Osteoblast (primary cell): ENCODE measurements around the gene TAGAP. TPM values are rescaled to one million over a fixed set of nuclear protein-coding genes. Genes with fewer than 3 reads are reported as not detected.
A peak's percentile ranks its signal among the peaks of the same experiment; 100 is the strongest.

Experiments
- DNase-seq: peaks from one replicate; pipeline ENCODE4 v3.0.0; 2011; ENCODE audit warnings: low spot score, mixed read lengths; ENCODE audit not compliant: insufficient read length; ENCODE audit errors: missing footprints
- H2AFZ ChIP-seq: 2 replicates; pipeline ENCODE4 v1.6.0; 2011; ENCODE audit warnings: mild to moderate bottlenecking, low read length
- H3K27ac ChIP-seq: 2 replicates; pipeline ENCODE4 v1.5.1; 2011; ENCODE audit warnings: mild to moderate bottlenecking, low read depth, low read length, moderate library complexity
- H3K27me3 ChIP-seq: 2 replicates; pipeline ENCODE4 v1.6.0; 2012; ENCODE audit warnings: mild to moderate bottlenecking, control low read depth, inconsistent platforms, low read length, moderate library complexity; ENCODE audit not compliant: insufficient read depth
- H3K36me3 ChIP-seq: 2 replicates; pipeline ENCODE4 v1.5.1; 2011; ENCODE audit warnings: mild to moderate bottlenecking, low read length, control low read depth, moderate library complexity; ENCODE audit not compliant: insufficient read depth
- H3K4me1 ChIP-seq: 2 replicates; pipeline ENCODE4 v1.5.1; 2011; ENCODE audit warnings: mild to moderate bottlenecking, low read length, control low read depth, moderate library complexity; ENCODE audit not compliant: insufficient read depth
- H3K4me2 ChIP-seq: 2 replicates; pipeline ENCODE4 v1.6.0; 2011; ENCODE audit warnings: mild to moderate bottlenecking, low read length; ENCODE audit not compliant: insufficient read depth
- H3K4me3 ChIP-seq: fragments of 200-600 bp; sonication (generic); 3 replicates; pipeline ENCODE4 v1.5.1; 2012; ENCODE audit warnings: mild to moderate bottlenecking, low read length, inconsistent platforms; ENCODE audit not compliant: insufficient read depth
- H3K79me2 ChIP-seq: 2 replicates; pipeline ENCODE4 v1.6.0; 2012; ENCODE audit warnings: mild to moderate bottlenecking, low read length, control low read depth, inconsistent platforms; ENCODE audit not compliant: insufficient read depth
- H3K9me3 ChIP-seq: 2 replicates; pipeline ENCODE4 v1.5.1; 2011; ENCODE audit warnings: low read depth, low read length, control low read depth
- H4K20me1 ChIP-seq: 2 replicates; pipeline ENCODE4 v1.6.0; 2012; ENCODE audit warnings: mild to moderate bottlenecking, low read length, control low read depth; ENCODE audit not compliant: insufficient read depth
- total RNA-seq: library from RNA; depleted of rRNA; stranded (reverse); fragments of >200 nt; gene quantifications from 2 replicates; pipeline ENCODE4 v1.2.3, GENCODE V29; 2012
- TF ChIP-seq, protein P1 (sequence below): IDR thresholded peaks from 2 replicates; pipeline ENCODE4 v1.5.1; 2011; ENCODE audit warnings: mild to moderate bottlenecking, low read depth, low read length, moderate library complexity; ENCODE audit errors: extremely low read depth

TAGAP gene
- total RNA-seq, 1 donor = not detected

DNA sequence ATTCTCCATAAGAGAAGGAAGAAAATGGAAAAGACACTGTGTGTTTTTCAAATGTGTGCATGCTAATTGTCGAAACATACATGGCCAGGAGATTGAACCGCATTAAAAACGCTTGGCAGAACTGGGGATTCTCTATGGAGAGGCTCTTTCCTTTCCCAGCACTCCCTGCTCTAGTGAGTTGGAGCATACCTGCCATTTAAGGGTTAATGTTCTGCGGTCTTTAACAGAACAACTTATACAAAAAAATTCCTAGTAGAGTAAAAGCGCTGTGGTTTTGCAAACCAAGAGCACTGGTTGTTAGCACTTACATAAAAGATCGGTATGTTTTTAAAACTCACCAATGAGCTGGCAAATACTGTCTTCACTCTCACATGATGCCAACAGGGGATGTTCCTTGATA lies 1.5 kb downstream of the TAGAP start:
- Histone ChIP-seq H3K36me3 (no peaks in the 10 kb centered on the region), H3K9me3 (no peaks in the 10 kb centered on the region), H3K4me3 (no peak overlapping the region), H2AFZ (no peak overlapping the region), H3K27me3 (peaks cover 41% of the 10 kb centered on the region), H3K79me2 (no peaks in the 10 kb centered on the region), H3K27ac (no peak overlapping the region), H3K4me1 (peaks cover 6% of the 10 kb centered on the region), H4K20me1 (no peaks in the 10 kb centered on the region), H3K4me2 (no peak overlapping the region)
- no peak for DNase-seq
- TF ChIP-seq, protein P1, sequence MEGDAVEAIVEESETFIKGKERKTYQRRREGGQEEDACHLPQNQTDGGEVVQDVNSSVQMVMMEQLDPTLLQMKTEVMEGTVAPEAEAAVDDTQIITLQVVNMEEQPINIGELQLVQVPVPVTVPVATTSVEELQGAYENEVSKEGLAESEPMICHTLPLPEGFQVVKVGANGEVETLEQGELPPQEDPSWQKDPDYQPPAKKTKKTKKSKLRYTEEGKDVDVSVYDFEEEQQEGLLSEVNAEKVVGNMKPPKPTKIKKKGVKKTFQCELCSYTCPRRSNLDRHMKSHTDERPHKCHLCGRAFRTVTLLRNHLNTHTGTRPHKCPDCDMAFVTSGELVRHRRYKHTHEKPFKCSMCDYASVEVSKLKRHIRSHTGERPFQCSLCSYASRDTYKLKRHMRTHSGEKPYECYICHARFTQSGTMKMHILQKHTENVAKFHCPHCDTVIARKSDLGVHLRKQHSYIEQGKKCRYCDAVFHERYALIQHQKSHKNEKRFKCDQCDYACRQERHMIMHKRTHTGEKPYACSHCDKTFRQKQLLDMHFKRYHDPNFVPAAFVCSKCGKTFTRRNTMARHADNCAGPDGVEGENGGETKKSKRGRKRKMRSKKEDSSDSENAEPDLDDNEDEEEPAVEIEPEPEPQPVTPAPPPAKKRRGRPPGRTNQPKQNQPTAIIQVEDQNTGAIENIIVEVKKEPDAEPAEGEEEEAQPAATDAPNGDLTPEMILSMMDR = no peak

DNA sequence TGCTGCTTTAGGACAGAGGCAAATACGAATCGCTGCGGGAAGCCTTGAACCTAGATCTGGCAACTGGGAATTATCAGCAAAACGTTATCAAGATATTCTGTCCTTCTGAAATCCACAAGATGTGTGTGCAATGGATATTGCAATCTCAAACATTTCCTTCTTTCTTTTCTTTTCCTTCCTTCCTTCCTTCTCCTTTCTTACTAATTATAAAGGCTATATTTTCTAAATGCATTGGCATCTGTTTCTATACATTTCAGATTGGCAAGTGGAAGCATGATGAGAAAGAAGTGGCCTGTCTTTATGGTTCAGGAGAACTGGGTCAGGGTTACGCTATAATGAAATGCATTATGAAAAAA lies 2.0 kb downstream of the TAGAP start:
- Histone ChIP-seq H3K4me3 (no peak overlapping the region), H2AFZ (no peak overlapping the region), H3K9me3 (no peaks in the 10 kb centered on the region), H4K20me1 (no peaks in the 10 kb centered on the region), H3K4me2 (peak overlapping the region; percentile 58), H3K79me2 (no peaks in the 10 kb centered on the region), H3K27me3 (peaks cover 39% of the 10 kb centered on the region), H3K36me3 (no peaks in the 10 kb centered on the region), H3K4me1 (peaks cover 6% of the 10 kb centered on the region), H3K27ac (no peak overlapping the region)
- DNase-seq = no peak
- TF ChIP-seq, protein P1 = peak; percentile 32

DNA sequence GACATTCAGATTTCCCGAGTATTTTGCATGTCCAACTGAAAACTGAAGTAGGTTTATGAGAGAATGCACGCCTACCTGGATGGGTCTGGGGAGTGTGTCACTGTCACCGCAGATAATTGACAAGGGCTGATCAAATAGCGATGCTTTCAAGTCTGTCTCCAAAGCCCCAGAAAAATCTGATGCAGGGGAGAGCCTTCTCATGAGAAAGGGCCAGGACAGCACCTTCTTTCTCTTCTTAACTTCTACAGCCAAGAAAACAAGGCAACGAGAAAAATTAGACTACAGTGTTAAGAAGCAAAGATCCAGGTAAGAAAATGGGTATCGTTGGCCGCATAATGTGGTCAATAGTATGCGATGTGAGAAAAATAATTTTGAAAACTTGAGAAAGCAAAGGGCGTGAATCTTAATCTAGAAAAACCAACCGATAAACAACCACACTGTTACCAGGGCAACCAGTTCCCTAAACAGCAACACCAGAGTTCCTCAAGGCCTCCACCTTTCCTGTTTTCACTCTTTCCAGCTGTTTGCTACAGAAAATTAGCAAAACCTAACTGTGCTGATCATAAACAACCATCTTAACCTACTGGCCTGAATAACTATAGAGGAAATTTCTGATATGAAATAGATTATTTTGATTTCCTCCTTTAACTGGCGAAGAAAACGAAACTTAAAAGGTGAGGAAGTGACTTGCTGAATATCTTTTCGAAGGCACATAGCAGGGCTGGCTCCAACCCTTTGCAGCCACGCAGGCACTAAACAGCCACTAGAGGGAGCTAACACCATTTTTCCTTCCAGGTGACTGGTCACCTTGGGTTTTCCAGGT lies 2.6 kb downstream of the TAGAP start:
- no peak overlapping the region for H3K27ac ChIP-seq
- H3K9me3 ChIP-seq = no peaks in the 10 kb centered on the region
- DNase-seq = peak; percentile 53
- H3K79me2 ChIP-seq = no peaks in the 10 kb centered on the region
- peak overlapping the region; percentile 58 for H3K4me2 ChIP-seq
- H4K20me1 ChIP-seq = no peaks in the 10 kb centered on the region
- peak overlapping the region; percentile 25 for H3K4me3 ChIP-seq
- H3K4me1 ChIP-seq = peaks cover 6% of the 10 kb centered on the region
- TF ChIP-seq, protein P1 = peak; percentile 98
- H3K36me3 ChIP-seq = no peaks in the 10 kb centered on the region
- H2AFZ ChIP-seq = no peak overlapping the region
- peaks cover 34% of the 10 kb centered on the region for H3K27me3 ChIP-seq

DNA sequence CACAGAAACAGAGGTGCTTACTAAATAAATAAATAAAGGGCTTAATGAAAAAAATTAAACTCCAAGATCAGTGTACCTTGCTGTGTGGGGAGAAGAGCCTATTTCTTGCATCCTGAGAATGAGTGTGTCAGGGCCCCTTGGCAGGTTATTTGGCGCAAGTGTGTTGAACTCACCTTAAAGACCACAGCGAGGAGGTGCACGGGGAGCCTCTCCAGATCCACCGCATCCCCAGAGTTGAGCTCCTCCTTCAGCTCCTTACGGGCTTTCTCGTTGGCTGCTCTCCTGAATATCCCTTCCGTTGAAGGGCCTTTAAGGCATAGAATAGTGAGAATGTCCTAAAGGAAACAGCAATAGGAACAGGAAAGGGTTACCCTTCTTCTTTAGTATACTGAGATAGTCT lies 3.6 kb downstream of the TAGAP start:
- Histone ChIP-seq H3K36me3 (no peaks in the 10 kb centered on the region), H3K27ac (no peak overlapping the region), H3K79me2 (no peaks in the 10 kb centered on the region), H3K9me3 (no peaks in the 10 kb centered on the region), H3K4me2 (no peak overlapping the region), H4K20me1 (no peaks in the 10 kb centered on the region), H3K4me3 (no peak overlapping the region), H2AFZ (no peak overlapping the region), H3K27me3 (peaks cover 34% of the 10 kb centered on the region), H3K4me1 (peaks cover 6% of the 10 kb centered on the region)
- no peak for DNase-seq
- TF ChIP-seq, protein P1 = no peak
